Peyer's patch (tissue), 4 donors: Measurements from ENCODE around the gene SCRN2.

ENCODE experiments used
- POLR2A ChIP-seq, 2 donors: fragments of 450-650 bp; IDR thresholded peaks; one replicate each; pipeline ENCODE4 v1.5.1; 2017; ENCODE audit warnings: antibody characterized with exemption in 2 of 2, mild to moderate bottlenecking in 2 of 2, moderate library complexity in 2 of 2
- TF ChIP-seq, protein P1 (sequence below), 6 experiments: fragments of 450-650 bp in 4 of 6; fragments of 200-600 bp in 2 of 6; sonication (generic) in 1 of 6; IDR thresholded peaks; one replicate each; pipeline ENCODE4 v1.5.1; 2017 to 2019; ENCODE audit warnings: antibody characterized with exemption in 6 of 6, mild to moderate bottlenecking in 3 of 6, moderate library complexity in 1 of 6

DNA sequence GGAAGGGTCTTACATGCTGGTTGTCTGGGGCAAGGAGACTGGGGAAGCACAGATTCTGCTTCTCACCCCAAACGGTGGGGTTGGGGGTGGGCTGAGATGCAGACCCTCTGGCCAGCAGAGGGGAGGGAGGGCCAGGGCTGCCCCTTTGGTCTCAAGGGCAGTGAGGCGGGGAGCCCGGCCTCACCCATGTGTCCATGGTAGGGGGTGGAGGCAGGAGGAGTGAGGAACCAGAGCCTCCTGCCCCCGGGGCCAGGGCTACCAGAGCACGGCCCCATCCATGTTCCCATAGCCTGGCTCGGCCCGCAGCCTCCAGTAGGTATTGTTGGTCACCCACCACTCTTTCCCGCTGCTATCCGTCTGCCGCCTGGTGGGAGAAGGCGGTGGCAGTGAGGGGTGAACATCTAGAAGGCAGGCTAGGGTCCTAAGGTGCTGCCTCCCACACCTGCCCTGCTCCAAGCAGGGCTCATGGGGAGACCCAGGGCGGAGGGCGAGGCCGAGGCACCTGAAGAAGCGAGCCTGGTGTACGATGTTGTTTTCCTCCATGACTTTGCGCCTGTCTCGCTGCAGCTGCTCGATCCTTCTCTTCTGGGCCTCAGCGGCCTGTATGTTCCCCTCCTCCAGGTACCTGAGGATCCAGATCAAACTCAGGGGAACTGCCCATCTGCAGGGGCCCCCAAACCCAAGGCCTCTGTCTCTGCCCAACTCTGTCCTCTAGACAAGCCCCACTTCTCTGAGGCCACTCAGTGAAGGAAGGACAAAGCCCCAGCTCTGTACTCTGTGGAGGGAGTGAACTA lies 32.8 kb downstream of the SCRN2 start:
- TF ChIP-seq POLR2A (IDR thresholded peaks at IDR 0.05) = no peak
- TF ChIP-seq, protein P1, sequence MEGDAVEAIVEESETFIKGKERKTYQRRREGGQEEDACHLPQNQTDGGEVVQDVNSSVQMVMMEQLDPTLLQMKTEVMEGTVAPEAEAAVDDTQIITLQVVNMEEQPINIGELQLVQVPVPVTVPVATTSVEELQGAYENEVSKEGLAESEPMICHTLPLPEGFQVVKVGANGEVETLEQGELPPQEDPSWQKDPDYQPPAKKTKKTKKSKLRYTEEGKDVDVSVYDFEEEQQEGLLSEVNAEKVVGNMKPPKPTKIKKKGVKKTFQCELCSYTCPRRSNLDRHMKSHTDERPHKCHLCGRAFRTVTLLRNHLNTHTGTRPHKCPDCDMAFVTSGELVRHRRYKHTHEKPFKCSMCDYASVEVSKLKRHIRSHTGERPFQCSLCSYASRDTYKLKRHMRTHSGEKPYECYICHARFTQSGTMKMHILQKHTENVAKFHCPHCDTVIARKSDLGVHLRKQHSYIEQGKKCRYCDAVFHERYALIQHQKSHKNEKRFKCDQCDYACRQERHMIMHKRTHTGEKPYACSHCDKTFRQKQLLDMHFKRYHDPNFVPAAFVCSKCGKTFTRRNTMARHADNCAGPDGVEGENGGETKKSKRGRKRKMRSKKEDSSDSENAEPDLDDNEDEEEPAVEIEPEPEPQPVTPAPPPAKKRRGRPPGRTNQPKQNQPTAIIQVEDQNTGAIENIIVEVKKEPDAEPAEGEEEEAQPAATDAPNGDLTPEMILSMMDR (IDR thresholded peaks at IDR 0.05) = no peak
